DOHH2 (cell line): ENCODE measurements around the gene EML1.

Experiments
- H3F3A ChIP-seq: fragments of 200-600 bp; sonication (generic), shearing (Covaris generic); 2 replicates; pipeline ENCODE4 v1.6.0; 2016; ENCODE audit warnings: antibody characterized with exemption, mild to moderate bottlenecking; ENCODE audit not compliant: control insufficient read depth, insufficient read depth
- H3K27ac ChIP-seq: fragments of 200-600 bp; sonication (generic); 2 replicates; pipeline ENCODE4 v1.5.1; 2014; ENCODE audit warnings: low read depth, mild to moderate bottlenecking, low read length, moderate library complexity
- H3K27me3 ChIP-seq: fragments of 200-600 bp; sonication (generic); 2 replicates; pipeline ENCODE4 v1.6.1; 2014; ENCODE audit warnings: mild to moderate bottlenecking, low read length, mixed read lengths; ENCODE audit not compliant: control insufficient read depth
- H3K36me3 ChIP-seq: fragments of 200-600 bp; sonication (generic); 2 replicates; pipeline ENCODE4 v1.6.1; 2014; ENCODE audit warnings: mild to moderate bottlenecking, low read length, moderate library complexity, mixed read lengths; ENCODE audit not compliant: control insufficient read depth
- H3K4me1 ChIP-seq: fragments of 200-600 bp; sonication (generic); 2 replicates; pipeline ENCODE4 v1.6.1; 2014; ENCODE audit warnings: mild to moderate bottlenecking, low read length, mixed read lengths; ENCODE audit not compliant: control insufficient read depth
- H3K4me2 ChIP-seq: fragments of 200-600 bp; sonication (generic); 2 replicates; pipeline ENCODE4 v1.6.0; 2014; ENCODE audit warnings: mild to moderate bottlenecking, low read length, moderate library complexity
- H3K4me3 ChIP-seq: fragments of 200-600 bp; sonication (generic); 2 replicates; pipeline ENCODE4 v1.5.1; 2014; ENCODE audit warnings: mild to moderate bottlenecking, low read length, mixed read lengths
- H3K79me2 ChIP-seq: fragments of 200-600 bp; sonication (generic); 2 replicates; pipeline ENCODE4 v1.6.1; 2014; ENCODE audit warnings: mild to moderate bottlenecking, low read length, mixed read lengths; ENCODE audit not compliant: control insufficient read depth
- H3K9me2 ChIP-seq: fragments of 200-600 bp; sonication (generic); replicated peaks from 2 replicates; pipeline ENCODE4 v1.6.1; 2014; ENCODE audit warnings: mild to moderate bottlenecking, low read length, mixed read lengths; ENCODE audit not compliant: control insufficient read depth
- H3K9me3 ChIP-seq: fragments of 200-600 bp; sonication (generic); 2 replicates; pipeline ENCODE4 v1.6.1; 2014; ENCODE audit warnings: antibody characterized with exemption, low read length, mixed read lengths; ENCODE audit not compliant: control insufficient read depth, insufficient read depth
- H4K20me1 ChIP-seq: fragments of 200-600 bp; sonication (generic); 2 replicates; pipeline ENCODE4 v1.6.0; 2014; ENCODE audit warnings: low read depth, mild to moderate bottlenecking, antibody characterized with exemption, low read length, moderate library complexity; ENCODE audit not compliant: control insufficient read depth, insufficient read depth
- CTCF ChIP-seq: fragments of 200-600 bp; sonication (generic); IDR thresholded peaks from one replicate; pipeline ENCODE4 v1.5.1; 2014; ENCODE audit warnings: antibody characterized with exemption, mild to moderate bottlenecking, low read depth, low read length; ENCODE audit not compliant: poor library complexity, severe bottlenecking
- EZH2phosphoT487 ChIP-seq: fragments of 200-600 bp; sonication (generic); IDR thresholded peaks from 2 replicates; pipeline ENCODE4 v1.6.1; 2017; ENCODE audit warnings: borderline replicate concordance, mild to moderate bottlenecking, antibody characterized with exemption, low read length, moderate library complexity, mixed read lengths

EML1 gene

GRCh38 chr14:99939421-99939820, 146.2 kb downstream of the EML1 start:
- H3K4me3 ChIP-seq, result no peak overlapping the region
- H3K9me2 ChIP-seq, result no peaks in the 10 kb centered on the region
- no peak overlapping the region for H3K4me2 ChIP-seq
- H3K27ac ChIP-seq, result no peak overlapping the region
- no peak for TF ChIP-seq CTCF
- no peak for TF ChIP-seq EZH2phosphoT487
- no peaks in the 10 kb centered on the region for H3K36me3 ChIP-seq
- no peaks in the 10 kb centered on the region for H3K4me1 ChIP-seq
- H3K9me3 ChIP-seq, result no peaks in the 10 kb centered on the region
- no peaks in the 10 kb centered on the region for H3K79me2 ChIP-seq
- H4K20me1 ChIP-seq, result no peaks in the 10 kb centered on the region
- H3K27me3 ChIP-seq, result 0 out of 2 replicates have a peak, but pooled peaks cover 4% of the 10 kb centered on the region
- H3F3A ChIP-seq, result no peaks in the 10 kb centered on the region

- H3K9me2 ChIP-seq, result no peaks in the 10 kb centered on the region
- no peak overlapping the region for H3K27ac ChIP-seq
- no peaks in the 10 kb centered on the region for H3K36me3 ChIP-seq
- H3F3A ChIP-seq, result no peaks in the 10 kb centered on the region
- no peaks in the 10 kb centered on the region for H3K79me2 ChIP-seq
- H3K9me3 ChIP-seq, result no peaks in the 10 kb centered on the region
- no peak for TF ChIP-seq CTCF
- no peak for TF ChIP-seq EZH2phosphoT487
- no peaks in the 10 kb centered on the region for H3K4me1 ChIP-seq
- H3K4me2 ChIP-seq, result no peak overlapping the region
- 0 out of 2 replicates have a peak, but pooled peaks cover 4% of the 10 kb centered on the region for H3K27me3 ChIP-seq
- no peaks in the 10 kb centered on the region for H4K20me1 ChIP-seq
- no peak overlapping the region for H3K4me3 ChIP-seq
These were observed 146.9 kb downstream of the EML1 start for GRCh38 chr14:99940064-99940463.

GRCh38 chr14:99941211-99941610, 148.0 kb downstream of the EML1 start:
- Histone ChIP-seq H3K4me1 (no peaks in the 10 kb centered on the region), H3K4me3 (no peak overlapping the region), H3K4me2 (no peak overlapping the region), H3K79me2 (no peaks in the 10 kb centered on the region), H3F3A (no peaks in the 10 kb centered on the region), H3K9me3 (no peaks in the 10 kb centered on the region), H4K20me1 (no peaks in the 10 kb centered on the region), H3K36me3 (no peaks in the 10 kb centered on the region), H3K27me3 (peaks cover 6% of the 10 kb centered on the region), H3K9me2 (no peaks in the 10 kb centered on the region), H3K27ac (no peak overlapping the region)
- no peak for TF ChIP-seq CTCF
- TF ChIP-seq EZH2phosphoT487, result no peak

GRCh38 chr14:99943620-99944019, 150.4 kb downstream of the EML1 start:
- peaks cover 12% of the 10 kb centered on the region for H3K27me3 ChIP-seq
- H3K36me3 ChIP-seq, result no peaks in the 10 kb centered on the region
- no peak overlapping the region for H3K4me3 ChIP-seq
- no peaks in the 10 kb centered on the region for H4K20me1 ChIP-seq
- no peaks in the 10 kb centered on the region for H3F3A ChIP-seq
- H3K4me2 ChIP-seq, result no peak overlapping the region
- H3K27ac ChIP-seq, result no peak overlapping the region
- no peaks in the 10 kb centered on the region for H3K79me2 ChIP-seq
- no peaks in the 10 kb centered on the region for H3K9me2 ChIP-seq
- no peaks in the 10 kb centered on the region for H3K9me3 ChIP-seq
- H3K4me1 ChIP-seq, result 0 out of 2 replicates have a peak, but pooled peaks cover 6% of the 10 kb centered on the region
- no peak for TF ChIP-seq EZH2phosphoT487
- TF ChIP-seq CTCF, result no peak
